ENCODE data around the gene BLID. TPM values are rescaled to one million over a fixed set of nuclear protein-coding genes. Genes with fewer than 3 reads are reported as not detected.

BLID gene
- total and polyA plus RNA-seq, 2 of the 8 experiments (the other 6 are each of a cell fraction or from before 2014, with no cell fraction given) = not detected

DNA sequence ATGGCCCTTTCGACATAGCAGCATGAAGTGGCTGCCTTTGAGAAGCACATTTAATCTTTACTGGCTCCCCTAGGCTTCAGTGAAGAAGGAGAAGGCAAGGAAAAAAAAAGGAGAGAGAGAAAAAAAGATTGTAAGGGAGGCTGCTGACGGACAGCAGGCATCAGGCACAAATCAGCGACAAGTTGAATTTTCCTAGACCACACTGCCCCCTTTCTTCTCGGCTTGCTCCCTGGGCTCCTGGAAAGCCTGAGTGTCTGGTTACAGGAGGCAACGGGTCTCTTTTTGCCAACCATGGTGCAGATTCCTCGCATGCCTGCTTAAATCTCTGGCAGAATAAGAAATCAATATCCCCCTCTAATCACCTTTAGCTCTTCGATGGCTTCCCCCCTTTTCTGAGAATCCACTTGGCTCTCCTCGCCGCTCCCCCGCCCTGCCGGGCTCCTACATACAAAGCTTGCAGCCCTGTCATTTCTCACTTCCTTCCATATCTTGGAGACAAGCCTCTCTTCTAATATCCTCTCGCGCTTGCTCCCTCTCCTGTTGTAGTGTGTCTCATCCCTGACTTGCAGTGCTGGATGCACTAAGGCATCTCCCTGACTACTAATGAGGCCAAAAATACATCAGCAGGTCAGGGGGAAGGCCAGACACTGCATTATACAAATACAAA, 14.3 kb downstream of the BLID start:
- Histone ChIP-seq H4K91ac (replicated peaks; ENCODE audit: insufficient read length, low read length) (no peak overlapping the region), H2AFZ (ENCODE audit: low read length) (peak overlapping the region; percentile 77; the same call in 1 of the 2 replicates), H3K4ac (replicated peaks; ENCODE audit: insufficient read length, low read depth, low read length) (no peak overlapping the region), H3K4me1 (replicated peaks in 1 of 4; ENCODE audit: control insufficient read depth in 3 of 4, insufficient read depth in 4 of 4, low read length in 3 of 4) (peaks cover 2 to 10% (median 7%) of the 10 kb centered on the region in 4 experiments; a peak in 6 of 7 replicates), H3K79me1 (ENCODE audit: low read depth, low read length) (no peaks in the 10 kb centered on the region), H2BK15ac (ENCODE audit: low read length) (no peak overlapping the region; the same call in 1 of the 2 replicates), H3K4me3 (ENCODE audit: extremely low read depth in 1 of 4, insufficient read depth in 2 of 4, low read depth in 3 of 4, low read length in 4 of 4) (peak overlapping the region; percentile 20 to 58 (median 32); a peak in 5 of 8 replicates), H4K5ac (ENCODE audit: insufficient read length, low read depth, low read length) (no peak overlapping the region), H3K23me2 (ENCODE audit: low read depth, low read length) (no peaks in the 10 kb centered on the region; the same call in 1 of the 2 replicates), H2BK20ac (ENCODE audit: low read length) (peak overlapping the region; percentile 11; the same call in 1 of the 2 replicates), H3K14ac (ENCODE audit: insufficient read length) (no peak overlapping the region), H3K23ac (ENCODE audit: insufficient read length) (no peak overlapping the region), H2BK5ac (ENCODE audit: low read depth, low read length) (no peak overlapping the region), H3K18ac (ENCODE audit: extremely low read depth, low read length) (no peak overlapping the region), H4K8ac (ENCODE audit: extremely low read depth, insufficient read depth, low read length) (no peak overlapping the region), H3K36me3 (ENCODE audit: control insufficient read depth in 2 of 4, insufficient read depth in 4 of 4, low read length in 3 of 4) (no peaks in the 10 kb centered on the region), H2AK5ac (ENCODE audit: low read depth, low read length) (no peak overlapping the region), H2BK120ac (replicated peaks; ENCODE audit: low read depth, low read length) (no peak overlapping the region), H3K79me2 (ENCODE audit: control insufficient read depth in 1 of 2, insufficient read depth in 2 of 2, low read length in 2 of 2) (no peaks in the 10 kb centered on the region), H3K27ac (ENCODE audit: low read depth, low read length) (no peak overlapping the region), H3K4me2 (ENCODE audit: insufficient read depth in 1 of 2, low read depth in 2 of 2, low read length in 2 of 2) (peak overlapping the region; percentile 64 to 84), H3K27me3 (replicated peaks in 1 of 4; ENCODE audit: control insufficient read depth in 3 of 4, extremely low read depth in 1 of 4, insufficient read depth in 3 of 4, low read length in 3 of 4) (peaks cover 0 to 15% (median 12%) of the 10 kb centered on the region in 4 experiments; a peak in 6 of 7 replicates), H3K9ac (replicated peaks in 1 of 4; ENCODE audit: extremely low read depth in 1 of 4, low read depth in 3 of 4, low read length in 3 of 4) (0 out of 7 replicates have a peak overlapping the region, but pooled peaks of 1 of the 4 experiments have one; percentile 34), H4K20me1 (replicated peaks in 1 of 2; ENCODE audit: control insufficient read depth in 1 of 2, insufficient read depth in 2 of 2, low read length in 2 of 2) (no peaks in the 10 kb centered on the region), H3K9me3 (ENCODE audit: insufficient read depth in 2 of 2, low read depth in 1 of 2, low read length in 1 of 2) (no peaks in the 10 kb centered on the region), H3K56ac (replicated peaks; ENCODE audit: insufficient read length, low read depth, low read length) (no peak overlapping the region), H2BK12ac (ENCODE audit: low read depth, low read length) (no peak overlapping the region)
- 2% methylated on average over 13 of the region's 13 CpGs; no CpG with 5 or more reads in 1 of the 2 experiments for whole genome bisulfite sequencing, 2 experiments (ENCODE audit: extremely low coverage in 1 of 2, insufficient coverage in 1 of 2, insufficient read length in 1 of 2, insufficient replicate concordance in 2 of 2, low coverage in 1 of 2, low lambda C conversion rate in 2 of 2, missing lambda C conversion rate in 1 of 2)
- CTCF ChIA-PET (ENCODE audit: partially characterized antibody) = interaction anchor here (0.6 to 4.4 kb wide), 42 partner anchors 9 to 801 kb away, joined by 3 to 75 read pairs (median 4); partner anchors contain the start of gene BLID
- POLR2A ChIA-PET (ENCODE audit: partially characterized antibody) = interaction anchor here (0.6 to 1.1 kb wide), 6 partner anchors 445 to 557 kb away, joined by 3 to 4 read pairs (median 3); no protein-coding TSS in a partner anchor
- no peak for TF ChIP-seq ZNF274 (IDR thresholded peaks at IDR 0.05; ENCODE audit: borderline replicate concordance, extremely low read depth, low read length)
- TF ChIP-seq TEAD4 (IDR thresholded peaks at IDR 0.05; ENCODE audit: low read depth, low read length) = peak; percentile 66
- TF ChIP-seq, protein P1, sequence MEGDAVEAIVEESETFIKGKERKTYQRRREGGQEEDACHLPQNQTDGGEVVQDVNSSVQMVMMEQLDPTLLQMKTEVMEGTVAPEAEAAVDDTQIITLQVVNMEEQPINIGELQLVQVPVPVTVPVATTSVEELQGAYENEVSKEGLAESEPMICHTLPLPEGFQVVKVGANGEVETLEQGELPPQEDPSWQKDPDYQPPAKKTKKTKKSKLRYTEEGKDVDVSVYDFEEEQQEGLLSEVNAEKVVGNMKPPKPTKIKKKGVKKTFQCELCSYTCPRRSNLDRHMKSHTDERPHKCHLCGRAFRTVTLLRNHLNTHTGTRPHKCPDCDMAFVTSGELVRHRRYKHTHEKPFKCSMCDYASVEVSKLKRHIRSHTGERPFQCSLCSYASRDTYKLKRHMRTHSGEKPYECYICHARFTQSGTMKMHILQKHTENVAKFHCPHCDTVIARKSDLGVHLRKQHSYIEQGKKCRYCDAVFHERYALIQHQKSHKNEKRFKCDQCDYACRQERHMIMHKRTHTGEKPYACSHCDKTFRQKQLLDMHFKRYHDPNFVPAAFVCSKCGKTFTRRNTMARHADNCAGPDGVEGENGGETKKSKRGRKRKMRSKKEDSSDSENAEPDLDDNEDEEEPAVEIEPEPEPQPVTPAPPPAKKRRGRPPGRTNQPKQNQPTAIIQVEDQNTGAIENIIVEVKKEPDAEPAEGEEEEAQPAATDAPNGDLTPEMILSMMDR (IDR thresholded peaks at IDR 0.05; ENCODE audit: control extremely low read depth in 1 of 3, insufficient read depth in 1 of 3, low read depth in 1 of 3, low read length in 3 of 3) = peak; percentile 60 to 75 (median 65)
- TF ChIP-seq EZH2 (IDR thresholded peaks at IDR 0.05; ENCODE audit: low read depth, low read length, severe bottlenecking) = peak; percentile 2
- peak; percentile 79 for TF ChIP-seq RAD21 (IDR thresholded peaks at IDR 0.05 in 1 of 2, conservative IDR thresholded peaks at IDR 0.05 in 1 of 2; ENCODE audit: low read depth in 2 of 2, low read length in 2 of 2)
- TF ChIP-seq, protein P2, sequence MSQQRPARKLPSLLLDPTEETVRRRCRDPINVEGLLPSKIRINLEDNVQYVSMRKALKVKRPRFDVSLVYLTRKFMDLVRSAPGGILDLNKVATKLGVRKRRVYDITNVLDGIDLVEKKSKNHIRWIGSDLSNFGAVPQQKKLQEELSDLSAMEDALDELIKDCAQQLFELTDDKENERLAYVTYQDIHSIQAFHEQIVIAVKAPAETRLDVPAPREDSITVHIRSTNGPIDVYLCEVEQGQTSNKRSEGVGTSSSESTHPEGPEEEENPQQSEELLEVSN (IDR thresholded peaks at IDR 0.05) = peak; percentile 42; the same call in 1 of the 2 replicates
- no peak for TF ChIP-seq KDM4A (IDR thresholded peaks at IDR 0.05; ENCODE audit: low read depth, low read length, severe bottlenecking)
- FAIRE-seq (peak; percentile 88), DNase-seq (ENCODE audit: low read depth in 1 of 2, low spot score in 2 of 2) (peak; percentile 58 to 63)
